ENCODE data around the gene GFOD1.

- TF ChIP-seq CTCF (IDR thresholded peaks at IDR 0.05) (no peak), REST (IDR thresholded peaks at IDR 0.05; ENCODE audit: insufficient read depth in 1 of 2, low read depth in 2 of 2, low read length in 1 of 2) (no peak), POLR2AphosphoS5 (IDR thresholded peaks at IDR 0.05; ENCODE audit: low read depth, low read length) (no peak), TCF7L2 (IDR thresholded peaks at IDR 0.05; ENCODE audit: low read depth, low read length) (no peak), SIN3A (IDR thresholded peaks at IDR 0.05; ENCODE audit: borderline replicate concordance, insufficient read depth, low read depth, low read length) (no peak)
Observed at GRCh38 chr6:13531956-13532355, 44.6 kb upstream of the GFOD1 start.

All from Panc1 (cell line).